AG04450 (cell line): ENCODE data around the gene KCNIP4. TPM values are rescaled to one million over a fixed set of nuclear protein-coding genes. Genes with fewer than 3 reads are reported as not detected.

ENCODE experiments used
- CTCF ChIA-PET: fragments of 300-600, 350-600 bp; formaldehyde crosslinking; extraction: SDS; loops from one replicate; lab custom pipeline; 2022; ENCODE audit warnings: antibody characterized with exemption, inconsistent platforms; lab: Charles Lee
- POLR2A ChIA-PET: fragments of 350-600 bp; formaldehyde crosslinking; extraction: SDS; loops from one replicate; lab custom pipeline; 2021; ENCODE audit warnings: antibody characterized with exemption, inconsistent platforms; lab: Yijun Ruan, JAX
- DNase-seq: peaks from one replicate; pipeline ENCODE4 v3.0.0-alpha.2; 2011; ENCODE audit warnings: low read depth, low spot score
- H3K27ac ChIP-seq: one replicate; pipeline ENCODE4 v1.5.1; 2012; ENCODE audit warnings: low read depth, low read length, control low read depth
- H3K27me3 ChIP-seq: one replicate; pipeline ENCODE4 v1.6.0; 2012; ENCODE audit warnings: low read length; ENCODE audit not compliant: control insufficient read depth, insufficient read depth
- H3K4me3 ChIP-seq: 2 replicates; pipeline ENCODE4 v1.5.1; 2011; ENCODE audit warnings: mild to moderate bottlenecking, low read depth, low read length, control low read depth
- H3K9me3 ChIP-seq: 2 replicates; pipeline ENCODE4 v1.5.1; 2012; ENCODE audit warnings: low read length; ENCODE audit not compliant: control insufficient read depth, insufficient read depth
- polyA plus RNA-seq: library from polyadenylated mRNA; depleted of rRNA; stranded (reverse); fragments of >200 nt; gene quantifications from 2 replicates; pipeline ENCODE4 v1.2.3, GENCODE V29; 2011
- TF ChIP-seq, protein P1 (sequence below): IDR thresholded peaks from 2 replicates; pipeline ENCODE4 v1.5.1; 2011; ENCODE audit warnings: low read depth, low read length, control low read depth, inconsistent platforms

KCNIP4 gene
- polyA plus RNA-seq, 1 experiment = not detected

- Histone ChIP-seq H3K27ac (no peak overlapping the region), H3K27me3 (no peaks in the 10 kb centered on the region), H3K9me3 (peaks cover 3% of the 10 kb centered on the region; the same call in 1 of the 2 replicates), H3K4me3 (no peak overlapping the region)
- TF ChIP-seq, protein P1, sequence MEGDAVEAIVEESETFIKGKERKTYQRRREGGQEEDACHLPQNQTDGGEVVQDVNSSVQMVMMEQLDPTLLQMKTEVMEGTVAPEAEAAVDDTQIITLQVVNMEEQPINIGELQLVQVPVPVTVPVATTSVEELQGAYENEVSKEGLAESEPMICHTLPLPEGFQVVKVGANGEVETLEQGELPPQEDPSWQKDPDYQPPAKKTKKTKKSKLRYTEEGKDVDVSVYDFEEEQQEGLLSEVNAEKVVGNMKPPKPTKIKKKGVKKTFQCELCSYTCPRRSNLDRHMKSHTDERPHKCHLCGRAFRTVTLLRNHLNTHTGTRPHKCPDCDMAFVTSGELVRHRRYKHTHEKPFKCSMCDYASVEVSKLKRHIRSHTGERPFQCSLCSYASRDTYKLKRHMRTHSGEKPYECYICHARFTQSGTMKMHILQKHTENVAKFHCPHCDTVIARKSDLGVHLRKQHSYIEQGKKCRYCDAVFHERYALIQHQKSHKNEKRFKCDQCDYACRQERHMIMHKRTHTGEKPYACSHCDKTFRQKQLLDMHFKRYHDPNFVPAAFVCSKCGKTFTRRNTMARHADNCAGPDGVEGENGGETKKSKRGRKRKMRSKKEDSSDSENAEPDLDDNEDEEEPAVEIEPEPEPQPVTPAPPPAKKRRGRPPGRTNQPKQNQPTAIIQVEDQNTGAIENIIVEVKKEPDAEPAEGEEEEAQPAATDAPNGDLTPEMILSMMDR = no peak
- no peak for DNase-seq
- POLR2A ChIA-PET = no interaction called here
- CTCF ChIA-PET = no interaction called here
These were observed 354.9 kb downstream of the KCNIP4 start for GRCh38 chr4:21593671-21594001.

DNA sequence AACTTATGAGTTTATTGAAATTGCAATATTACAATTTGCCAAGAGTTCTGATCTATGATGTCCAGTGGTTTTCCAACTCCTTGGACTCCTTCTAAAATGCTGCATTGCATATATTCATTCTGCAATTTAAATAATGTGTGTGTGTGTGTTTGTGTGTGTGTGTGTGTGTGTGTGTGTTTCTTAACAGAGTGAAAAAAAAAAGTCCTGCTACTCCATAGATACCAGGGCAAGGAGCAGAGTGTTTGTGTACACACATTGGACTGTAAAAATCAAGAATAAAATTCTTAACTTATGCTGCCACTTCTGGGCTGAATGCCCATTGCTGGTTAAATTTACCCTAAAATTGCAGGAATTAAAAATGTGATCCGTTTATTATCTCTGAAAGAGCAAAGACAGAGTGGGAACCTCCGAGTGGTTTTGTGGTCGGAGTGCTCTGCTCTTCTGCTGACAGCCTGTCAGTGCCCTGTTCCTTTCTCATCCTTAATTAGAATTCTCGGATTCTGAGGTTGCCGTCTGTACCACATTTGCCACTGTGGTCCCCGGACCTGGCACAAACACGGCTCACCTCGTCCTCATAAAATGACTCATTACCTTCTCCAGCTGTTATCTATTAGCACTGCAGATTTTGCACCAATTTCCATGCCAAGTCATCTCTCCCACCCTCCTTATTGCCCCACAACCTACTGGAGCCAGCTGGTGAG is 355.5 kb downstream of the KCNIP4 start:
- ChIA-PET CTCF (no interaction called here), POLR2A (no interaction called here)
- no peak overlapping the region for H3K4me3 ChIP-seq
- TF ChIP-seq, protein P1 = no peak
- peaks cover 3% of the 10 kb centered on the region; the same call in 1 of the 2 replicates for H3K9me3 ChIP-seq
- H3K27me3 ChIP-seq = no peaks in the 10 kb centered on the region
- no peak for DNase-seq
- H3K27ac ChIP-seq = no peak overlapping the region

GRCh38 chr4:21577056-21577455 is 371.5 kb downstream of the KCNIP4 start:
- Histone ChIP-seq H3K9me3 (peaks cover 12% of the 10 kb centered on the region; the same call in 1 of the 2 replicates), H3K27ac (no peak overlapping the region), H3K4me3 (no peak overlapping the region), H3K27me3 (no peaks in the 10 kb centered on the region)
- DNase-seq = no peak
- ChIA-PET CTCF (no interaction called here), POLR2A (no interaction called here)
- TF ChIP-seq, protein P1 = no peak

- Histone ChIP-seq H3K27ac (no peak overlapping the region), H3K4me3 (no peak overlapping the region), H3K27me3 (no peaks in the 10 kb centered on the region), H3K9me3 (peaks cover 10% of the 10 kb centered on the region; the same call in 1 of the 2 replicates)
- DNase-seq = no peak
- ChIA-PET CTCF (no interaction called here), POLR2A (no interaction called here)
- TF ChIP-seq, protein P1 = no peak
These were observed 377.5 kb downstream of the KCNIP4 start for GRCh38 chr4:21571100-21571499.

- Histone ChIP-seq H3K27me3 (no peaks in the 10 kb centered on the region), H3K9me3 (peaks cover 10% of the 10 kb centered on the region; the same call in 1 of the 2 replicates), H3K4me3 (no peak overlapping the region), H3K27ac (no peak overlapping the region)
- TF ChIP-seq, protein P1 = no peak
- POLR2A ChIA-PET = no interaction called here
- no peak for DNase-seq
- CTCF ChIA-PET = no interaction called here
These were observed 378.9 kb downstream of the KCNIP4 start for GRCh38 chr4:21569638-21570037.
